Measurements from ENCODE around the gene GALNT10. TPM values are rescaled to one million over a fixed set of nuclear protein-coding genes. Genes with fewer than 3 reads are reported as not detected.

The GALNT10 gene
- total and polyA plus RNA-seq, 2 of the 4 experiments (the other 2 are of a cell fraction): 46.2 to 67.0 TPM

GRCh38 chr5:154334406-154335064 lies 144.0 kb downstream of the GALNT10 start:
- Histone ChIP-seq H2BK120ac (ENCODE audit: low read depth, low read length) (no peak overlapping the region), H3K4me1 (ENCODE audit: control insufficient read depth, insufficient read depth, low read length) (peaks cover 6% of the 10 kb centered on the region; the same call in 1 of the 2 replicates), H4K20me1 (ENCODE audit: insufficient read depth, low read length) (no peaks in the 10 kb centered on the region), H3K9ac (ENCODE audit: low read depth, low read length) (no peak overlapping the region), H3K14ac (replicated peaks; ENCODE audit: low read depth, low read length) (no peak overlapping the region), H2AFZ (replicated peaks; ENCODE audit: low read length, poor library complexity) (no peak overlapping the region), H3K4me3 (ENCODE audit: insufficient read depth, low read depth, low read length) (no peak overlapping the region), H3K27me3 (ENCODE audit: control insufficient read depth, insufficient read depth, low read length) (no peaks in the 10 kb centered on the region), H2AK9ac (replicated peaks; ENCODE audit: low read depth, low read length, poor library complexity) (no peak overlapping the region), H3K9me1 (ENCODE audit: insufficient read depth, low read length) (peaks cover 14% of the 10 kb centered on the region), H2BK15ac (ENCODE audit: low read depth, low read length) (no peak overlapping the region), H3K4me2 (ENCODE audit: low read depth, low read length) (no peak overlapping the region), H3K36me3 (ENCODE audit: control insufficient read depth, insufficient read depth, low read length) (peaks cover 19% of the 10 kb centered on the region), H2BK5ac (ENCODE audit: low read depth, low read length, poor library complexity, severe bottlenecking) (no peak overlapping the region), H3K18ac (ENCODE audit: low read depth, low read length) (no peak overlapping the region), H3K23ac (ENCODE audit: low read depth, low read length) (no peak overlapping the region), H3K4ac (ENCODE audit: low read depth, low read length) (no peak overlapping the region), H2BK20ac (ENCODE audit: low read depth, low read length) (no peak overlapping the region), H2AK5ac (ENCODE audit: low read depth, low read length) (no peak overlapping the region), H3K79me1 (ENCODE audit: low read depth in 1 of 2, low read length in 2 of 2) (peaks cover 12 to 19% of the 10 kb centered on the region in 2 experiments), H3K27ac (ENCODE audit: insufficient read depth, low read length) (no peak overlapping the region), H3K56ac (ENCODE audit: extremely low read depth, insufficient read depth, low read length) (no peak overlapping the region), H4K91ac (ENCODE audit: insufficient read depth, low read depth, low read length) (no peak overlapping the region), H4K5ac (ENCODE audit: low read depth, low read length) (no peak overlapping the region), H3K9me3 (ENCODE audit: control insufficient read depth, insufficient read depth, low read length) (no peaks in the 10 kb centered on the region), H4K8ac (ENCODE audit: low read depth in 2 of 2, low read length in 2 of 2) (no peak overlapping the region; a peak in 1 of 4 replicates)
- POLR2A ChIA-PET (ENCODE audit: unreplicated experiment): no interaction called here
- intact Hi-C loops (cut with micrococcal nuclease) (no loop called here), in situ Hi-C loops (cut with MboI; ENCODE audit: low sequenced_read_pairs) (no loop called here), dilution Hi-C loops (cut with HindIII; ENCODE audit: low sequenced_read_pairs, unreplicated experiment) (no loop called here)
- peak; percentile 71 for ATAC-seq (ENCODE audit: low read depth)
- CTCF ChIA-PET: interaction anchor here (1.5 kb wide), 1 partner anchor 138 kb away, joined by 6 read pairs; no protein-coding TSS in a partner anchor
- BruUV-seq (replicated peaks): no TSS peak
- TF ChIP-seq MXI1 (IDR thresholded peaks at IDR 0.05; ENCODE audit: borderline replicate concordance, low read depth, low read length): 0 out of 2 replicates have a peak, but pooled peaks have one; percentile 20
- TF ChIP-seq NFE2L2 (IDR thresholded peaks at IDR 0.05; ENCODE audit: low read depth, low read length): no peak
- 75% methylated on average over 2 of the region's 6 CpGs; no CpG with 5 or more reads in 1 of the 2 experiments for WGBS, 2 experiments (ENCODE audit: extremely low coverage in 2 of 2, insufficient read length in 1 of 2)
- DNase-seq: peak; percentile 69

Measured in IMR-90 (cell line).